Peyer's patch (tissue), 4 donors: ENCODE data around the gene ADORA2B. TPM values are rescaled to one million over a fixed set of nuclear protein-coding genes. Genes with fewer than 3 reads are reported as not detected.
A peak's percentile ranks its signal among the peaks of the same experiment; 100 is the strongest.
"Not testable (repeated sequence)": the region's sequence is repeated elsewhere in the genome, so short reads cannot be mapped to it uniquely, and the experiment has no call there.

Experiments
- DNase-seq, 3 donors: peaks; one replicate each; pipeline ENCODE4 v3.0.0-alpha.2; 2017 to 2019
- H3K27ac ChIP-seq, 4 donors: fragments of 200-600 bp; sonication (generic); one replicate each; pipeline ENCODE4 v1.5.1; 2016 to 2019
- H3K27me3 ChIP-seq, 2 donors: fragments of 200-600 bp; sonication (generic); one replicate each; pipeline ENCODE4 v1.5.1; 2019
- H3K36me3 ChIP-seq, 3 donors: fragments of 200-600 bp; sonication (generic); one replicate each; pipeline ENCODE4 v1.5.1; 2016 to 2019
- H3K4me1 ChIP-seq, 4 donors: fragments of 200-600 bp; sonication (generic); one replicate each; pipeline ENCODE4 v1.5.1; 2016 to 2019
- H3K4me3 ChIP-seq, 4 donors: fragments of 200-600 bp; sonication (generic); 1 replicate in 3 of 4; 2 replicates in 1 of 4; pipeline ENCODE4 v1.5.1; 2016 to 2019; ENCODE audit warnings: mild to moderate bottlenecking in 1 of 4
- H3K9me3 ChIP-seq, 4 donors: fragments of 200-600 bp; sonication (generic); one replicate each; pipeline ENCODE4 v1.5.1; 2016 to 2019; ENCODE audit warnings: mild to moderate bottlenecking in 1 of 4
- CTCF ChIP-seq, 6 experiments: fragments of 450-650 bp in 4 of 6; fragments of 200-600 bp in 2 of 6; sonication (generic) in 1 of 6; IDR thresholded peaks; one replicate each; pipeline ENCODE4 v1.5.1; 2017 to 2019; ENCODE audit warnings: antibody characterized with exemption in 6 of 6, mild to moderate bottlenecking in 3 of 6, moderate library complexity in 1 of 6
- POLR2A ChIP-seq, 2 donors: fragments of 450-650 bp; IDR thresholded peaks; one replicate each; pipeline ENCODE4 v1.5.1; 2017; ENCODE audit warnings: antibody characterized with exemption in 2 of 2, mild to moderate bottlenecking in 2 of 2, moderate library complexity in 2 of 2
- total RNA-seq, 4 donors: library from RNA; depleted of rRNA; stranded (reverse); fragments of >200 nt; gene quantifications; one replicate each; pipeline ENCODE4 v1.1.0, GENCODE V29; 2016

The ADORA2B gene
- total RNA-seq, result 10 to 100 TPM in 2 of 4 donors, 1 to 10 TPM in 2; 7.2 to 16.5 (median 11.6) TPM

GRCh38 chr17:15944759-15945526, at the start of gene ADORA2B:
TSS of gene ADORA2B (plus strand) at chr17:15945130. CDS start at chr17:15945249, 119 bp downstream.
- no peaks in the 10 kb centered on the region for H3K27me3 ChIP-seq
- peak within 1 kb of the TSS; percentile 3 to 26 (median 22) for H3K27ac ChIP-seq
- peaks cover 4 to 35% (median 16%) of the 10 kb centered on the region in 4 donors for H3K4me1 ChIP-seq
- peak within 1 kb of the TSS; percentile 36 to 60 (median 54) for H3K4me3 ChIP-seq
- no peaks in the 10 kb centered on the region for H3K36me3 ChIP-seq
- H3K9me3 ChIP-seq, result no peaks in the 10 kb centered on the region
- peak in 2 of 3 donors; percentile 68 to 79 for DNase-seq
- TF ChIP-seq POLR2A (IDR thresholded peaks at IDR 0.05) (peak in 1 of 2 donors; percentile 6), CTCF (IDR thresholded peaks at IDR 0.05) (peak in 4 of 6 experiments; percentile 26 to 72 (median 60))

- no peak overlapping the region for H3K4me3 ChIP-seq
- H3K9me3 ChIP-seq, result no peaks in the 10 kb centered on the region
- no peak overlapping the region for H3K27ac ChIP-seq
- no peaks in the 10 kb centered on the region for H3K36me3 ChIP-seq
- no peaks in the 10 kb centered on the region for H3K27me3 ChIP-seq
- no peaks in the 10 kb centered on the region for H3K4me1 ChIP-seq
- TF ChIP-seq POLR2A (IDR thresholded peaks at IDR 0.05) (no peak), CTCF (IDR thresholded peaks at IDR 0.05) (no peak)
- DNase-seq, result no peak
Observed at GRCh38 chr17:15896277-15896676, 48.7 kb upstream of the ADORA2B start.

DNA sequence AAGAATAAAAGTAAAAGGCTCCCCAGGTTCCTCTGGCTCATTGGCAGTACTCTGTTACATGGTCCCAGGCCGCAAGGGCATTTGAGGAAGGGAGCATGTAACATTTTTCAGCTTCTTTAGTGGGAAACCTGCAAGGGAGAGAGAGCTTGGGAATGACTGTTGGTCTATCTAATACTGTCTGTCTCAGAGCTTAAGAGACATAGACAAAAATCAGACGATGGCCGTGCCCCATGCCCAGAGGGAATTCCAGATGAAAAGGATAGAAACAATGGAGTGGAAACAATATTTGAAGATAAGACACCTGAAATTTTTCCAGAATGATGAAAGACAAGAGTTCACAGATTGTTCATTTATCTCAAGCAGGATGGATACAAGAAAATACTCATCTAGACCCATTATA, 48.1 kb upstream of the ADORA2B start:
- Histone ChIP-seq H3K27me3 (no peaks in the 10 kb centered on the region), H3K36me3 (no peaks in the 10 kb centered on the region), H3K4me1 (no peaks in the 10 kb centered on the region), H3K27ac (no peak overlapping the region), H3K9me3 (no peaks in the 10 kb centered on the region), H3K4me3 (no peak overlapping the region)
- TF ChIP-seq CTCF (IDR thresholded peaks at IDR 0.05), result no peak
- no peak for TF ChIP-seq POLR2A (IDR thresholded peaks at IDR 0.05)
- no peak for DNase-seq

DNA sequence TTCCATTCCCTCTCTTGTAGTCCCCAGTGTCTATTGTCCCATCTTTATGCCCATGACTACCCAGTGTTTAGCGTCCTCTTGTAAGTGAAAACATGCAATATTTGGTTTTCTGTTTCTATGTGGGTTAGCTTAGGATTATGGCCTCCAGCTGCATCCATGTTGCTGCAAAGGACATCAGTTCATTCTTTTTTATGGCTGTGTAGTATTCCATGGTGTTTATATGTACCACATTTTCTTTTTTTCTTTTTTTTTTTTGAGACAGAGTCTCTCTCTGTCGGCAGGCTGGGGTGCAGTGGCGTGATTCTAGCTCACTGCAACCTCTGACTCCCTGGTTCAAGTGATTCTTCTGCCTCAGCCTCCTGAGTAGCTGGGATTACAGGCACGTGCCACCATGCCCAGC, 45.3 kb upstream of the ADORA2B start:
- H3K4me1 ChIP-seq, DNase-seq, H3K27ac ChIP-seq, H3K4me3 ChIP-seq, H3K27me3 ChIP-seq, H3K36me3 ChIP-seq, H3K9me3 ChIP-seq: not testable (repeated sequence)

GRCh38 chr17:15900871-15901270, 44.1 kb upstream of the ADORA2B start:
- Histone ChIP-seq H3K4me3 (no peak overlapping the region), H3K36me3 (no peaks in the 10 kb centered on the region), H3K9me3 (no peaks in the 10 kb centered on the region), H3K27me3 (no peaks in the 10 kb centered on the region), H3K27ac (no peak overlapping the region), H3K4me1 (no peaks in the 10 kb centered on the region)
- TF ChIP-seq CTCF (IDR thresholded peaks at IDR 0.05) (no peak), POLR2A (IDR thresholded peaks at IDR 0.05) (no peak)
- DNase-seq, result no peak

DNA sequence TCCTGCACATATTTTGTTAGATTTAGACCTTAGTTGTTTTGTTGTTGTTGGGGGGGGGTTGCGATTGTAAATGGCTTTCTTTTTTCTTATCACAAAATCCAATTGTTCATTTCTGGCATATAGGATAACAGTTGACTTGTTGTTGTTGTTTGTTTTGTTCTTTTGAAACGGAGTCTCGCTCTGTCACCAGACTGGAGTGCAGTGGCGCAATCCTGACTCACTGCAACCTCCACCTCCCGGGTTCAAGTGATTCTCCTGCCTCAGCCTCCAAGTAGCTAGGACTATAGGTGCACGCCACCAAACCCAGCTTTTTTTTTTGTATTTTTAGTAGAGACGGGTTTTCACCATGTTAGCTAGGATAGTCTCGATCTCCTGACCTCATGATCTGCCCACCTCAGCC, 39.7 kb upstream of the ADORA2B start:
- H3K4me1 ChIP-seq, H3K27ac ChIP-seq, DNase-seq, H3K9me3 ChIP-seq, H3K4me3 ChIP-seq, H3K27me3 ChIP-seq, H3K36me3 ChIP-seq: not testable (repeated sequence)
